Muscle layer of duodenum (tissue), 2 donors: ENCODE measurements around the gene CACHD1.
A peak's percentile ranks its signal among the peaks of the same experiment; 100 is the strongest.
"Not testable (repeated sequence)": the region's sequence is repeated elsewhere in the genome, so short reads cannot be mapped to it uniquely, and the experiment has no call there.

Experiments used
- H3K27ac ChIP-seq: one replicate; pipeline ENCODE4 v1.7.0; 2013; ENCODE audit warnings: mild to moderate bottlenecking, low read length
- H3K27me3 ChIP-seq: one replicate; pipeline ENCODE4 v1.7.0; 2013; ENCODE audit warnings: low read depth, mild to moderate bottlenecking, control low read depth, low read length
- H3K36me3 ChIP-seq, 2 donors: one replicate each; pipeline ENCODE4 v1.7.0; 2013; ENCODE audit warnings: low read length in 2 of 2, control low read depth in 1 of 2, mild to moderate bottlenecking in 1 of 2; ENCODE audit not compliant: insufficient read depth in 2 of 2, control insufficient read depth in 1 of 2
- H3K4me1 ChIP-seq, 2 donors: one replicate each; pipeline ENCODE4 v1.7.0; 2013; ENCODE audit warnings: low read length in 2 of 2, mild to moderate bottlenecking in 2 of 2, control low read depth in 1 of 2, moderate library complexity in 1 of 2; ENCODE audit not compliant: insufficient read depth in 2 of 2, control insufficient read depth in 1 of 2
- H3K4me3 ChIP-seq, 2 donors: one replicate each; pipeline ENCODE4 v1.7.0; 2013; ENCODE audit warnings: low read length in 2 of 2, low read depth in 1 of 2, mild to moderate bottlenecking in 1 of 2
- H3K9me3 ChIP-seq, 2 donors: one replicate each; pipeline ENCODE4 v1.7.0; 2013; ENCODE audit warnings: low read length in 2 of 2, control low read depth in 1 of 2, mild to moderate bottlenecking in 1 of 2; ENCODE audit not compliant: control insufficient read depth in 1 of 2
- donor health status: healthy.

Gene CACHD1

GRCh38 chr1:64498325-64498724, 28.4 kb downstream of the CACHD1 start:
- no peaks in the 10 kb centered on the region for H3K36me3 ChIP-seq
- H3K27ac ChIP-seq = no peak overlapping the region
- H3K9me3 ChIP-seq = no peaks in the 10 kb centered on the region
- H3K27me3 ChIP-seq = no peaks in the 10 kb centered on the region
- no peaks in the 10 kb centered on the region for H3K4me1 ChIP-seq
- no peak overlapping the region for H3K4me3 ChIP-seq

- Histone ChIP-seq H3K9me3 (no peaks in the 10 kb centered on the region), H3K27ac (no peak overlapping the region), H3K27me3 (no peaks in the 10 kb centered on the region), H3K36me3 (no peaks in the 10 kb centered on the region), H3K4me3 (no peak overlapping the region), H3K4me1 (no peaks in the 10 kb centered on the region)
Observed at GRCh38 chr1:64499011-64499410, 29.1 kb downstream of the CACHD1 start.

GRCh38 chr1:64499966-64500365, 30.0 kb downstream of the CACHD1 start:
- H3K4me1 ChIP-seq = no peaks in the 10 kb centered on the region
- no peaks in the 10 kb centered on the region for H3K36me3 ChIP-seq
- no peak overlapping the region for H3K27ac ChIP-seq
- H3K4me3 ChIP-seq = no peak overlapping the region
- H3K9me3 ChIP-seq = no peaks in the 10 kb centered on the region
- no peaks in the 10 kb centered on the region for H3K27me3 ChIP-seq

GRCh38 chr1:64502083-64502482, 32.2 kb downstream of the CACHD1 start:
- H3K4me1 ChIP-seq = no peaks in the 10 kb centered on the region
- no peaks in the 10 kb centered on the region for H3K36me3 ChIP-seq

GRCh38 chr1:64502931-64503330, 33.0 kb downstream of the CACHD1 start:
- Histone ChIP-seq H3K27ac (no peak overlapping the region), H3K9me3 (no peaks in the 10 kb centered on the region), H3K4me3 (no peak overlapping the region), H3K36me3 (no peaks in the 10 kb centered on the region), H3K27me3 (no peaks in the 10 kb centered on the region), H3K4me1 (no peaks in the 10 kb centered on the region)

More at GRCh38 chr1:64502083-64502482, 32.2 kb downstream of the CACHD1 start:
- no peaks in the 10 kb centered on the region for H3K9me3 ChIP-seq
- H3K4me3 ChIP-seq = no peak overlapping the region
- H3K27ac ChIP-seq = no peak overlapping the region
- no peaks in the 10 kb centered on the region for H3K27me3 ChIP-seq

- Histone ChIP-seq H3K9me3 (no peaks in the 10 kb centered on the region), H3K36me3 (no peaks in the 10 kb centered on the region), H3K4me1 (no peaks in the 10 kb centered on the region), H3K27ac (no peak overlapping the region), H3K4me3 (peak overlapping the region; percentile 45 to 53), H3K27me3 (no peaks in the 10 kb centered on the region)
Observed at GRCh38 chr1:64505232-64505943, 35.5 kb downstream of the CACHD1 start.

GRCh38 chr1:64505944-64506655, 36.2 kb downstream of the CACHD1 start:
- peak overlapping the region; percentile 37 to 46 for H3K4me3 ChIP-seq
- no peaks in the 10 kb centered on the region for H3K27me3 ChIP-seq
- H3K36me3 ChIP-seq = no peaks in the 10 kb centered on the region
- H3K4me1 ChIP-seq = no peaks in the 10 kb centered on the region
- H3K27ac ChIP-seq = no peak overlapping the region
- no peaks in the 10 kb centered on the region for H3K9me3 ChIP-seq

GRCh38 chr1:64508629-64509028, 38.7 kb downstream of the CACHD1 start:
- H3K27ac ChIP-seq = no peak overlapping the region
- H3K9me3 ChIP-seq = no peaks in the 10 kb centered on the region
- peaks cover 8 to 9% of the 10 kb centered on the region in 2 donors for H3K4me1 ChIP-seq
- H3K4me3 ChIP-seq = no peak overlapping the region
- H3K36me3 ChIP-seq = no peaks in the 10 kb centered on the region
- H3K27me3 ChIP-seq = no peaks in the 10 kb centered on the region

- H3K27ac ChIP-seq = no peak overlapping the region
- no peaks in the 10 kb centered on the region for H3K27me3 ChIP-seq
- H3K4me3 ChIP-seq = no peak overlapping the region
- H3K36me3 ChIP-seq = no peaks in the 10 kb centered on the region
- no peaks in the 10 kb centered on the region for H3K9me3 ChIP-seq
- H3K4me1 ChIP-seq = peaks cover 25 to 33% of the 10 kb centered on the region in 2 donors
Observed at GRCh38 chr1:64511044-64511443, 41.1 kb downstream of the CACHD1 start.

GRCh38 chr1:64512206-64512605, 42.3 kb downstream of the CACHD1 start:
- H3K9me3 ChIP-seq, H3K27me3 ChIP-seq, H3K36me3 ChIP-seq, H3K4me3 ChIP-seq, H3K27ac ChIP-seq: not testable (repeated sequence)
- peaks cover 25 to 42% of the 10 kb centered on the region in 2 donors for H3K4me1 ChIP-seq

- Histone ChIP-seq H3K36me3 (no peaks in the 10 kb centered on the region), H3K4me1 (peaks cover 25 to 42% of the 10 kb centered on the region in 2 donors), H3K4me3 (no peak overlapping the region), H3K27ac (no peak overlapping the region), H3K27me3 (no peaks in the 10 kb centered on the region), H3K9me3 (no peaks in the 10 kb centered on the region)
Observed at GRCh38 chr1:64513545-64513944, 43.6 kb downstream of the CACHD1 start.
